ENCODE measurements around the gene FERMT3. TPM values are rescaled to one million over a fixed set of nuclear protein-coding genes. Genes with fewer than 3 reads are reported as not detected.
A peak's percentile ranks its signal among the peaks of the same experiment; 100 is the strongest.

Gene FERMT3
- 10 to 100 TPM; 11.0 to 47.2 TPM for total RNA-seq
- polyA plus RNA-seq: 1 to 10 TPM; 3.4 to 8.5 TPM

GRCh38 chr11:64206457-64207255 is at the start of gene FERMT3:
Gene FERMT3 (plus strand): TSS chr11:64206721. CDS start chr11:64207365, 644 bp downstream.
- Histone ChIP-seq H3K27me3 (ENCODE audit: control insufficient read depth in 4 of 4, insufficient read depth in 4 of 4, low read length in 3 of 4) (no peaks in the 10 kb centered on the region), H3K9me3 (ENCODE audit: control insufficient read depth in 4 of 4, low read length in 3 of 4) (no peaks in the 10 kb centered on the region), H3K4me1 (ENCODE audit: control insufficient read depth in 4 of 4, insufficient read depth in 4 of 4, low read length in 3 of 4) (peaks cover 0 to 12% (median 2%) of the 10 kb centered on the region in 4 donors), H3K27ac (ENCODE audit: low read depth in 1 of 2, low read length in 2 of 2) (peak within 1 kb of the TSS; percentile 82 to 83), H3K36me3 (ENCODE audit: control insufficient read depth in 4 of 4, insufficient read depth in 3 of 4, low read depth in 1 of 4, low read length in 3 of 4) (peaks cover 16 to 27% (median 23%) of the 10 kb centered on the region in 4 donors), H3K9ac (ENCODE audit: low read depth in 1 of 2, low read length in 2 of 2) (peak within 1 kb of the TSS; percentile 34 to 54), H3K4me3 (ENCODE audit: low read depth in 1 of 3, low read length in 3 of 3) (peak within 1 kb of the TSS; percentile 28 to 60 (median 38))
- peak; percentile 77 for DNase-seq (ENCODE audit: low spot score)
- WGBS: 69% methylated on average over 27 of the region's 27 CpGs
- peak; percentile 14 for TF ChIP-seq MAX (IDR thresholded peaks at IDR 0.05)
- no peak for TF ChIP-seq HNF4G (IDR thresholded peaks at IDR 0.05)

- H3K9ac ChIP-seq (ENCODE audit: low read depth in 1 of 2, low read length in 2 of 2): no peak overlapping the region
- H3K36me3 ChIP-seq (ENCODE audit: control insufficient read depth in 4 of 4, insufficient read depth in 3 of 4, low read depth in 1 of 4, low read length in 3 of 4): peaks cover 0 to 2% (median 0%) of the 10 kb centered on the region in 4 donors
- H3K27me3 ChIP-seq (ENCODE audit: control insufficient read depth in 4 of 4, insufficient read depth in 4 of 4, low read length in 3 of 4): no peaks in the 10 kb centered on the region
These were observed 48.7 kb upstream of the FERMT3 start for GRCh38 chr11:64157631-64158394.

More at GRCh38 chr11:64157631-64158394, 48.7 kb upstream of the FERMT3 start:
- Histone ChIP-seq H3K9me3 (ENCODE audit: control insufficient read depth in 4 of 4, low read length in 3 of 4) (no peaks in the 10 kb centered on the region), H3K27ac (ENCODE audit: low read depth in 1 of 2, low read length in 2 of 2) (no peak overlapping the region), H3K4me3 (ENCODE audit: low read depth in 1 of 3, low read length in 3 of 3) (no peak overlapping the region), H3K4me1 (ENCODE audit: control insufficient read depth in 4 of 4, insufficient read depth in 4 of 4, low read length in 3 of 4) (peaks cover 0 to 4% (median 2%) of the 10 kb centered on the region in 4 donors)
- no peak for DNase-seq (ENCODE audit: low spot score)
- WGBS: 92% methylated on average over 17 of the region's 17 CpGs
- no peak for TF ChIP-seq HNF4G (IDR thresholded peaks at IDR 0.05)
- TF ChIP-seq EGR1 (IDR thresholded peaks at IDR 0.05; ENCODE audit: low read depth in 2 of 2): no peak
- TF ChIP-seq REST (IDR thresholded peaks at IDR 0.05): no peak
- no peak for TF ChIP-seq YY1 (IDR thresholded peaks at IDR 0.05)
- no peak for TF ChIP-seq JUND (IDR thresholded peaks at IDR 0.05)
- no peak for TF ChIP-seq ZBTB33 (IDR thresholded peaks at IDR 0.05)
- no peak for TF ChIP-seq HNF4A (conservative IDR thresholded peaks at IDR 0.05)
- TF ChIP-seq CTCF (IDR thresholded peaks at IDR 0.05; ENCODE audit: low read depth, low read length, missing input control): no peak
- no peak for TF ChIP-seq FOXA1 (IDR thresholded peaks at IDR 0.05)
- TF ChIP-seq NR2F2 (IDR thresholded peaks at IDR 0.05): no peak
- TF ChIP-seq ATF3 (IDR thresholded peaks at IDR 0.05): no peak
- no peak for TF ChIP-seq MAX (IDR thresholded peaks at IDR 0.05)
- TF ChIP-seq RAD21 (IDR thresholded peaks at IDR 0.05): no peak
- TF ChIP-seq GABPA (IDR thresholded peaks at IDR 0.05 in 1 of 2, conservative IDR thresholded peaks at IDR 0.05 in 1 of 2): no peak
- no peak for TF ChIP-seq RXRA (IDR thresholded peaks at IDR 0.05)
- TF ChIP-seq SP1 (IDR thresholded peaks at IDR 0.05): no peak
